WERI-Rb-1 (cell line): Measurements from ENCODE around the gene NAALADL2.

Source experiments
- DNase-seq: peaks from one replicate; pipeline ENCODE4 v3.0.0-alpha.2; 2020
- H3K27ac ChIP-seq: fragments of 250-450 bp; sonication (Bioruptor Pico); 2 replicates; pipeline ENCODE4 v1.5.1; 2020; ENCODE audit warnings: mild to moderate bottlenecking, moderate library complexity
- H3K27me3 ChIP-seq: fragments of 250-450 bp; sonication (Bioruptor Pico); 2 replicates; pipeline ENCODE4 v1.5.1; 2021; ENCODE audit warnings: mild to moderate bottlenecking, low read depth, moderate library complexity; ENCODE audit not compliant: insufficient read depth, severe bottlenecking
- H3K36me3 ChIP-seq: fragments of 250-450 bp; sonication (Bioruptor Pico); 2 replicates; pipeline ENCODE4 v1.5.1; 2020; ENCODE audit warnings: mild to moderate bottlenecking, moderate library complexity
- H3K4me3 ChIP-seq: 2 replicates; pipeline ENCODE4 v1.5.1; 2011; ENCODE audit warnings: low read depth, mild to moderate bottlenecking, control low read depth, low read length
- H3K9me3 ChIP-seq: fragments of 250-450 bp; sonication (Bioruptor Pico); 2 replicates; pipeline ENCODE4 v1.5.1; 2021; ENCODE audit warnings: mild to moderate bottlenecking, moderate library complexity; ENCODE audit not compliant: severe bottlenecking
- TF ChIP-seq, protein P1 (sequence below): IDR thresholded peaks from 2 replicates; pipeline ENCODE4 v1.5.1; 2011; ENCODE audit warnings: low read depth, mild to moderate bottlenecking, control low read depth, inconsistent platforms, low read length

The NAALADL2 gene

DNA sequence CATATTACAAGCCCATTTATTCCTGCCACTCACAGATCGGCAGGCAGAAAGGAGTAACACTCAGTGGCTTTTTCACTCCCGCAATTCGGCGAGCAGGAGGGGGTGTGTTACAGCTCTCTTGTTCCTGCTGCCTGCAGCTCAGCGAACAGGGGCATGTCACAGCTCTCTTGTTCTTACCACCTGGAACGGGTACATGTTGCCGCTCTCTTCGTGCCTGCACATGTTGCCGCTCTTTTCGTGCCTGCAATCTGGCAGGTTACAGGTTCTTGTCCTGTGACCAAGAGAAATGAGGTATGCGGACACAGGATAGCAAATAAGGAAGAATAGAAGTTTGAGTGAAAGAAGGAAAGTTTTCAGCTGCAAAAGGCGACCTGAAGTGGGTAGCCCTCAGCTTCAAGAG is 761.4 kb downstream of the NAALADL2 start:
- H3K27me3 ChIP-seq = no peaks in the 10 kb centered on the region
- no peak overlapping the region for H3K27ac ChIP-seq
- no peaks in the 10 kb centered on the region for H3K36me3 ChIP-seq
- TF ChIP-seq, protein P1, sequence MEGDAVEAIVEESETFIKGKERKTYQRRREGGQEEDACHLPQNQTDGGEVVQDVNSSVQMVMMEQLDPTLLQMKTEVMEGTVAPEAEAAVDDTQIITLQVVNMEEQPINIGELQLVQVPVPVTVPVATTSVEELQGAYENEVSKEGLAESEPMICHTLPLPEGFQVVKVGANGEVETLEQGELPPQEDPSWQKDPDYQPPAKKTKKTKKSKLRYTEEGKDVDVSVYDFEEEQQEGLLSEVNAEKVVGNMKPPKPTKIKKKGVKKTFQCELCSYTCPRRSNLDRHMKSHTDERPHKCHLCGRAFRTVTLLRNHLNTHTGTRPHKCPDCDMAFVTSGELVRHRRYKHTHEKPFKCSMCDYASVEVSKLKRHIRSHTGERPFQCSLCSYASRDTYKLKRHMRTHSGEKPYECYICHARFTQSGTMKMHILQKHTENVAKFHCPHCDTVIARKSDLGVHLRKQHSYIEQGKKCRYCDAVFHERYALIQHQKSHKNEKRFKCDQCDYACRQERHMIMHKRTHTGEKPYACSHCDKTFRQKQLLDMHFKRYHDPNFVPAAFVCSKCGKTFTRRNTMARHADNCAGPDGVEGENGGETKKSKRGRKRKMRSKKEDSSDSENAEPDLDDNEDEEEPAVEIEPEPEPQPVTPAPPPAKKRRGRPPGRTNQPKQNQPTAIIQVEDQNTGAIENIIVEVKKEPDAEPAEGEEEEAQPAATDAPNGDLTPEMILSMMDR = no peak
- no peak for DNase-seq
- H3K9me3 ChIP-seq = no peaks in the 10 kb centered on the region
- no peak overlapping the region for H3K4me3 ChIP-seq

DNA sequence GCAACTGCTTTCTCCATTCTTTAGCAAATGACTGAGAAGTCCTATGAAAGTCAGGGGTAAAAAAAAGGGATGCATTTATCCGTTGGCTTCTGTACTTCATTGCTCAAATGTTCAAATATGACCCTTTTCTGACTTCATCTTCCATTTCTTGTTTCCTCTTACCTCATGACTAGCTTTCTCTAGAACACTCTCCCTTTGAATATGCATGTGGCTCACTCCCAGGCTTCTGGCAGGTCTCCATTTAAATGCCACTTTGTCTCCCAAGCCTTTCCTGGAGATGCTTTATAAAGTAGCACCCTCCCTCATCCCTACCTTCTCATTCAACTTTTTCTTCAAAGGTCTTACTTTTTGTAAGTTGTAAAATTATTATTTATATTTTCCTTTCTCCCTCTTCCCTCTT is 781.8 kb downstream of the NAALADL2 start:
- no peaks in the 10 kb centered on the region for H3K36me3 ChIP-seq
- DNase-seq = no peak
- no peaks in the 10 kb centered on the region for H3K27me3 ChIP-seq
- H3K9me3 ChIP-seq = no peaks in the 10 kb centered on the region
- TF ChIP-seq, protein P1 = no peak
- H3K4me3 ChIP-seq = no peak overlapping the region
- H3K27ac ChIP-seq = no peak overlapping the region

DNA sequence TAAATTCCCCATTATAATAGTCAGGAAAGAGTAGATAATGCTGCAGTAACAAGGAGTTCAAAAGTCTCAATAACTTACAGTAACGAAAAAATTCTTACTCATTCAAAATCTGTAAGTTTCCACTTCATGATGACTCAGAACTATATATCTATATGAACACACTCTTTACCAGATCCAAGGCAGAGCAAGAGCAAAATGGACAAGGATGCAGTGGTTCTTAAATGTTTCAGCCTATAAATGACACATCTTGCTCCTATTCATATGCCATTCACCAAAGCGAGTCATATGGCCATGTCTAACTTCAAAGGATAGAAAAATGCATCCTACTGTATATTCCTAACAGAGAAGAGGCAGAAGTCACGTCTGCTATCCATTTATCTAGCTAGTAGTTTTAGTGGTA is 787.7 kb downstream of the NAALADL2 start:
- TF ChIP-seq, protein P1 = no peak
- no peak for DNase-seq

DNA sequence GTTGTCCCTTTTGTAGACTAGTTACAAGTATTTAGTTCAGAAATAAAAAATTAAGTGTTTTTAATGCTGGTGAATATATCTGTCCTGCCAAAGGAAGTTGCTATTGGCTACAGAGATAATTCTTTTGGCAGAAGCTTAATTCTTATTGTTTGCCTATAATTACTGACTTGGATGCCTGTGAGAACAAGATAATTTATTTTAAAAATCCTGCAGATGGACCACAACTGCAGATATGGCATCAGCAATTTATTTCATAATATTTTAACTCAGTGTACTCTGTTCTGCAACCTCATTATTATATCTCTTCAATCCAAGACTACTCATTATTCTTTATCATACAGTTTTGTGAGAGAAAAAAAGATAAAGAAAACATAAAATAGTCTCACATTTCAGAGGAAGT is 789.8 kb downstream of the NAALADL2 start:
- TF ChIP-seq, protein P1 = no peak
- Histone ChIP-seq H3K4me3 (no peak overlapping the region), H3K9me3 (no peaks in the 10 kb centered on the region), H3K36me3 (no peaks in the 10 kb centered on the region), H3K27ac (no peak overlapping the region), H3K27me3 (no peaks in the 10 kb centered on the region)
- DNase-seq = no peak

More for the DNA sequence above, 787.7 kb downstream of the NAALADL2 start:
- H3K27ac ChIP-seq = no peak overlapping the region
- no peaks in the 10 kb centered on the region for H3K9me3 ChIP-seq
- H3K36me3 ChIP-seq = no peaks in the 10 kb centered on the region
- H3K27me3 ChIP-seq = no peaks in the 10 kb centered on the region
- H3K4me3 ChIP-seq = no peak overlapping the region

DNA sequence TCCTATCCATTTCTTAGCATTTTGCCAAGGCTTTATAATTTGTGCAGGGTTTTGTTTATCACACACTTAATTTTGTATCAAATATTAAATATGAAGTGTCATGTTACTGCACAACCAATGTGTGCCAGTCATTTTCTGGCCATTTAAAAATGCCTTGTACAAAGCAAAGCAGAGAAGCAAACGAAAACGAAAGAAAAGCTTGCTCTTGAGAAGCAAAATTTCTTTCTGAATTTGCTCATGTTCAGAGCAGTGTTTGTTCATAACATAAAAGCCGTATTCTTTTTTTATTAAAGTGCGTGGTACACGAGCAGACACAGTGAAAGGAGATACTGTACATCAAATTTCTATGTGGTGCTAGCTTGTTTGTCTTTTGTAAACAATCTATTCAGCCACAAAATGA is 792.6 kb downstream of the NAALADL2 start:
- no peak overlapping the region for H3K27ac ChIP-seq
- DNase-seq = no peak
- no peaks in the 10 kb centered on the region for H3K36me3 ChIP-seq
- TF ChIP-seq, protein P1 = no peak
- H3K27me3 ChIP-seq = no peaks in the 10 kb centered on the region
- no peaks in the 10 kb centered on the region for H3K9me3 ChIP-seq
- H3K4me3 ChIP-seq = no peak overlapping the region

DNA sequence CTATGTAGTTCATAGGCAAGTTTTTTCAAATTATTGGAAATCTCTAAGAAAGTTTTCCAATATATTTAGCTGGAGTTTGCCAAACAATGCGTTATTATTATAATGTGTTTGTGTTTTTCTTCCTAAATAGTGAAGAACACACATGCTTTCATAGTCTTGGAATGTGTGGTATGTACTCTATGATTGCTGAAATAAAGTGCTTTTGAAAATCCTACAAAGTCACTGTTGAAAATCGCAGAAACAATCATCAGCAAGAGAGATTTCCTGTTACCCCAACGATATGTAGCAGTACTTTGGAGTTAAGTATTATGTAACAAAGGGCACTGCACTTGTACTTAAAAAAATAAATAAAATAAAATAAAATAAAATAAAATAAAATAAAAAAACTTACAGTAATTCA is 796.2 kb downstream of the NAALADL2 start:
- no peaks in the 10 kb centered on the region for H3K9me3 ChIP-seq
- H3K4me3 ChIP-seq = no peak overlapping the region
- no peak overlapping the region for H3K27ac ChIP-seq
- DNase-seq = no peak
- no peaks in the 10 kb centered on the region for H3K36me3 ChIP-seq
- H3K27me3 ChIP-seq = no peaks in the 10 kb centered on the region
- TF ChIP-seq, protein P1 = no peak
